GM18873 (cell line): ENCODE results near the gene CTIF.

Experiments
- ATAC-seq: cut with Tn5 transposase; IDR thresholded peaks from one replicate; pipeline ENCODE4 v1.9.1; 2021; ENCODE audit warnings: mild to moderate bottlenecking, moderate library complexity, moderate number of reproducible peaks; ENCODE audit not compliant: unreplicated experiment, low FRiP score

The CTIF gene

DNA sequence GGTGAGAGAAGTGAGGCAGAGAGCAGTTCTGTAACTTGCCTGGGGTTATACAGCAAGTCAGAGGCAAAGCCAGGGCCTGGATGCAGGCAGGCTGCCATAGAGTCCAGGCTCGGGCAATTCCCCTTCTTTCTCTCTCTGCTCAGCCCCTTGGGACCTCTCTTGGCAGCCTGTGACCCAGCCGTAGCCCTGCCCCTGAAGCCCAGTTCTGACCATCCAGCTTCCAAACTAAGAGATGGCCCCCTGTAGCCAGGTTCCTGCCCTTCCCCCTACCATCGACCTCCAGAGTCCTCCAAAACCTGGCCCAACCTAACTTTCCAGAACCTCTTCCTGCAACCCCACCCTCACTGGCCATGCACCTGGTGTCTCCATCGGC, 201.2 kb downstream of the CTIF start:
- ATAC-seq = no peak

DNA sequence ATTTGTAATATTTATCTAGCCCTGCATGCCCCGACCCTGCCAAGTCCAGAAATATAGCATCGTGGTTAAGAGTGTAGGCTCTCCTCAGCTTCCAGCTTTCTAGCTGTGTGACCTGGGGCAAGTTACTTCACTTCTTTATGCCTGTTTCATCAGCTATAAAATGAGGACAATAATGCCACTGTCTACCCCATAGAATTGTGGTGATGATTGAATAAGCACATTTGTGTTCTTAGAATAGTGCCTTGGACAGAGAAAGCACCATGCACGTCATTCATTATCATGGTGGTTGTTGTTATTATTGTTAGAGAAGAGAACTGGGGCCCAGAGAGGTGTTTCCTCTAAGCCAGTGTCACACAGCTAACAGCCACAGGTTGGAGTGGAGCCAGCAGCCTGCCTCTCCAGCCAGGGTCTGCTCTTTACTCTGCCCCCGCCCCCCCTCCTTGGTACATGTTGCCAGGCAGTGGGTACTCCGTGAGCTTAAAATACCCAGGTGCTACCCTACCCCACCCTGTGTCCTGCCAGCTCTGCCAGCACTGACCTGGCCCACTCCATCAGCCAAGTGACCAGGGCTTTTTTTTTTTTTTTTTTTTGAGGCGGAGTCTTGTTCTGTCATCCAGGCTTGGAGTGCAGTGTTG, 202.1 kb downstream of the CTIF start:
- no peak for ATAC-seq

DNA sequence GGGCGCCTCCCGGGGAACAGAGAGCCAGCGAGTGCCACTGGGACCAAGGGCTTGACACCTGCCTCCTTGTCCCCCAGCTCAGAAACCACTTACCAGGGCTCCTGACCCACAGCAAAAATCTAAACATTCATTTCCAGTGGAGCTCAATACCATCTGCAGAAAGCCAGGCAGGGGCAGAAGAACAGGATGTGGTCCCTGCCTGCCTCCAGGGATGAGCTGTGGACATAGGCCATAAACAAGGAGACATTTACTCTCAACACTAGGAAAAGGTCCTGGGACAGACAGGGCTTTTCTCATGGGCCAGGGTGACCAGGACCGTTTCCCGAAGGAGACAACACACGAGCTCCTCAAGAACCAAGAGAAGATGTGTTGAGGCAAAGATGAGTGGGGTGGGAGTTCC, 203.0 kb downstream of the CTIF start:
- ATAC-seq = no peak

DNA sequence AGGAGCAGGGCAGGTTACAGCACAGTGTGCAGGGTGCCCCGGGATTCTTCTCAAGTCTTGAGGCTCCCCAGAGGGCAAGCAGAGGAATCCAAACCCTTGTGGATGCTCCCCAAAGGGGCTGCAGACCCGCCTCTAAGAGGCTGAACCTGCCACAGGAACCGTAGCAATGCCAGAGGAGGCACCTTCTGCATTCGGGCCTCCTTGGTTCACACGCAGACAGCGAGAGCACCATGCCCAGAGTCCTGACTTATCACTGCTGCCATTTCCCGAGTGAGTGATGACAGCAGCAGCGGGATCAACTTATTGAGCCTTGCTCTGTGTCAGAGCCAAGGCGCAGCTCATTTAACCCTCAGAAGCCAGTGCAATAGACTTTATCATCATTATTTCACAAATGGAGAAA, 203.5 kb downstream of the CTIF start:
- ATAC-seq = no peak

DNA sequence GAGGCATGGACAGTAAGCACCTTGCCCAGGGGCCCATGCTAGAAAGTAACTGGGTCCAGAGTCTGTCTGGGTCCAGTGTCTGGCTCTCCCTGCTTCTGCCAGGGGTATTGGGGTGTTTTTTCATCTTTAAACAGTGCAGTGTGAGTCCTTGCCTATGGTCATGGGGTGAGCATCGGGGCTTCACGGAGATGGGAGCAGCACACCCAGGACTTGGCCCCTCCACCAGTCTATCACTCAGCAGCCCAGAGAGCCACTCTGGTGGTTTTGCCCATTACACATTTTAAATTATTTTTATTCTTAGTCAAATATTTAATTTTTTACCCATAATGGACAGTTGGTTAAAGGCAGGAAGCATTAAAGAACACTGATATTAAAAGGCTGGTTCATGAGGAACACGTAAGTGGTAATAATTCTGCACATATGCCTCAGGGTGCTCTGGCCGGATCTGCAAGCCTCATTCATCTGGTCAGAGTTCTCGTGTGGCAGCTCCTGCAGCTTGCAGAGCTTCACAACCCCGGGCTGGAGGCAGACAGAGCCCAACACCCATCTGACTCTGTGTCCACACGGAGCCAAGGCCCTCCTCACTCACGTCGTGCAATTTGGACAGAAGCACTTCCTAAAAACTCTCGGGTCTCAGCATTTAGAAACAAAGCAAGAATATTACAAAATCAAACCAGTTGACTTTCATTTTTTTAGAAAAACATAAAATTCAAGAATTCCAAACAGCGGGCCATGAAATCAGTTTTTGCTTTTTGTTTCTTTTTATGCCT, 204.1 kb downstream of the CTIF start:
- no peak for ATAC-seq

DNA sequence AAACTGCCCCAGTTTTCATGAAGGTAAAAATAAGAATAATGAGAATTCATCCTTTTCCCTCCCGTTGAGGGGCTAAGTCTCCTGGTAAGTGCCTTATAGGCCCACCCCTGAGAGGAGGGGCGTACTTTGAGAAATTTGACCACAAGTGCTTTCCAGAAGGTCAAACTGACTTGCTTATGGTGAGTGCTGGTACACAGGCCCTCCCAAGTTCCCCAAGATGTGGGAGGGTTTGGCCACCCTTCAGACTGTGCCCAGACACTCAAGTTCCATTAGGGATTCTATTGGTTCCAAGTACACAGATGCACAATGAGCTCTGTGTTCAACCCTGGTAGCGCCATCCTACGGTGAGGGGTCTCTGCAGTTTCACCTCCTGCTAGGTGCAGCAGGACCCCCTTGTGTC, 205.1 kb downstream of the CTIF start:
- ATAC-seq = no peak

DNA sequence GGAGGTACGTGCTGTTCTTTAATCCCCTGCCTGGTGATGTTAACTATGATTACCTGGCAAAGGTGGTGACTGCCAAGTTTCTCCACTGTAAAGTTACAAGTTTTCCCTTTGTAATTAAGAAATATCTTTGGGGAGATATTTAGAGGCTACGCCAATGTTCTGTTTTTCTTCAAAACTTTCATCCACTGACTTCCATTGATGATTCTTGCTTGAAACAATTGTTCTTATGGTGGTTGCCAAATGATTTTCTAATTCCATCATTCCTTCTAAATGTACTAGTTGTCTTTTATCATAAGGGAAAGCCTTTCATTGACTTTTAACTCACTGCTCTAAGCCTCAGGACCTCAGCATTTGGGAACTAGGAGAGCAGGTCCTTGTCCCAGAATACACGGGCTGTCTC, 206.5 kb downstream of the CTIF start:
- ATAC-seq = no peak

DNA sequence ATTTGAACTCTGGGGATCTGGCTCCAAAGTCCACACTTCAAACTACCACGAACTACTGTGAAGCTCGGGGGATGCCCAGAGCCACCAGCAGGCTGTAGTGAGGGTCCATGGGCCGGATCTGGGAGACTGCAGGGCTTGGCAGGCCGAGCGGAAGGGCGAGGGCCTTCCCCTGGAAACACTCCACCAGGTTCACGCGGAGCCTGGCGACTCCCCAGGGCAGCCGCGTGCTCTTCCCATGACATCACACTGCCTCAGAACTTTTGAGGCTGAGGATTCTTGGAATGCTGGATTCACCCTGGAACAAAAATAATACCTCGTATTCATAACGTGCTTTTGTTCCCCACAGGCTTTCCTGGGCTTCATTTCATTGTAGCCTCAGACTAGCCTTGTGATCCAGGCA, 210.9 kb downstream of the CTIF start:
- ATAC-seq = no peak

DNA sequence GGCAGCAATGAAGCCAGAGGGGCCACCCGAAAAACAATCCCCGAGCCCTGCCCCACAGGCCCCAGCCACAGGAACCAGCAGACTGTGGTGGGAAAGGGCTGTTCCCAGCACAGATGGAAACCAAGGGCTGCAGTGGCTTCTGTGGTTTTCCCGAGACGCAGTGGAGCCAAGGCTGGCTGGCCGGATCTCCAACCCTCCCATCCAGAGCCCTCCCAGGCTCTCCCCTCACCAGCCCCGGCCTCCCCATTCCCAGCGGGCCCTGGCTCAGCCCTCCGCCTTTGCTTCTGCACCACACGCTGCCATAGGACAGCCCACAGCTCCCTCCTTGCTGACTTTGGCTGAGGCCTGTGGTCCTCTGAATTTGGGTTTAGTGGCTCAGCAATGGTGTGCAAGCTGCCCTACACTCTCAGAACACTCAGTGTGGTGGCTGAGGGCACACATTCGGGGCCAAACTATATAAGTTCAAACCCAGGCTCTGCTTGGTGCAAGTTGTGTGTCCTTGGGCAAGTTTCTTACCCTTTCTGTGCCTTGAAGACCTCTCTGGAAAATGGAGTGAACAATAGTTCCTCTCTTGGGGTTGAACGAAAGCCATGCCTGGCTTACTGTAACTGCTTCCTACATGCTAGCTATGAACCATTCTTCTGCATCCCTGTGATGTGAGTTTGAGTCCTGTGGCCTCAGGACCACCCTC, 211.8 kb downstream of the CTIF start:
- no peak for ATAC-seq

DNA sequence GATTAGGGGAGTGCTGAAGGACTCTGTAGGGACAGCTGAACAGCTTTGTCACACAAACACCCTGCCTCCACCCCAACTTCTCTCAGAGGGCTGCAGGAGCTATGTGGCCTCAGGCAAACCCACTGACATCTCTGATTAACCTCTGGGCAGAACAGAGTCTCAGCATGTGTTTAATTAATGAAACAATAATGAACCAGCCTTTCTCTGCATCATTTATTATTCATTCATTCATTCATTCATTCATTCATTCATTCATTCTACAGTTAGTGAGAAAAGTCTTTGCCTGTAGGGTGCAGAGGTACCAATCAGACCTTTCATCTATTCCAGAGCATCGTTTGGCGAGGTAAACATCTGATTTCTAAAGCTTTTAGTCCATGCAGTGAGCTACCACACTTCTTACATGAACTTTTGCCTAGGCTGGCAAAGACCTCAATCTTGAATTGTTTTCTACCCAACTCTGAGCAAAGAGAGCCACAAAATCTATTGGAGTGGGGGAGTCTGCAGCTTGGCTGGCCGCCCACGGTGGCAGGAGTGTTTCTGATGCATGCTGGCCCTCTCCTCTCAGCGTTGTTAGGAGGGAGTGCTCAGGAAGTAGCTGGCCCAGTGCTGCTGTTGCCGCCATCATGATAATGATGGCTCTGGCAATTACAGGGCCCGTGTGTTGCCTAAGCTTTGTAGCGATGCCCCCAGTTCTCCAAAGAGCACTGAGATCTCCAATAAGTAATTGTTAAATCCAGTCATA, 213.1 kb downstream of the CTIF start:
- no peak for ATAC-seq

DNA sequence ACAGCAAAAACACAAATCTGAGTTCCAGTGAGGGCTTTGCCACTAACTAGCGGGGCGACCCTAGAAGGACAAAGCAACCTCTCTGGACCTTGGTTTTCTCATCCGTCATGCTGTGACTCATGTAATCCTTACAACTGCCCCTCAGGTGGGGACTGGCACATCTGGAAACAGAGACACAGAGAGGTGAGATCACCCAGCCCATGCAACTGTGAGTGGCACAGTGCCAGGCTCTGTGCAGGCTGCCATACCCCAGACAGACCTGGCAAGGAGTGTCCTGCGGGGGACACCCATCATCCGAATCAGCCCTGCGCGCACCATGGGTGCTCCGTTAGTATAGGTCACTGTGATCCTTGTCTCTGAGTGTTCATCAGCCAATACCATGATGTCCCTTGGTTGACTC, 213.6 kb downstream of the CTIF start:
- ATAC-seq = no peak

DNA sequence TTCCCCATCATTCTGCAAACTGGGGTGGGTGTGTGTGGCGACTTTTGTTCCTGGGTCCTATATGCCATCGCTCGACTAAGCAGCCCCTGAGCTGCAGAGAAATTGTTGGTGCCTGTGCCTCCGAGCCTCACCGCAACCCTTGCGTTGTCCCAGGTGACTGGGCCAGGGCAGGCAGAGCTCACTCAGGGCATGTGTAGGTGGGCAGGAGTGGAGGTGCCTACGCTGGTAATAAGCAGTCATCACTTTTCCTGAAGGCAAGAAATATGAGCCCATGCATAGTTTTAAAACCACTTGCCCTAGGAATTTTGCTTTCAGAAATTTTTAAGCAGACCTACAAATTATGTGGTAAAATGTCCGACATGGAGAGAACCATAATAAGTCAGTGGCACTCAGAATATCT, 214.1 kb downstream of the CTIF start:
- no peak for ATAC-seq

DNA sequence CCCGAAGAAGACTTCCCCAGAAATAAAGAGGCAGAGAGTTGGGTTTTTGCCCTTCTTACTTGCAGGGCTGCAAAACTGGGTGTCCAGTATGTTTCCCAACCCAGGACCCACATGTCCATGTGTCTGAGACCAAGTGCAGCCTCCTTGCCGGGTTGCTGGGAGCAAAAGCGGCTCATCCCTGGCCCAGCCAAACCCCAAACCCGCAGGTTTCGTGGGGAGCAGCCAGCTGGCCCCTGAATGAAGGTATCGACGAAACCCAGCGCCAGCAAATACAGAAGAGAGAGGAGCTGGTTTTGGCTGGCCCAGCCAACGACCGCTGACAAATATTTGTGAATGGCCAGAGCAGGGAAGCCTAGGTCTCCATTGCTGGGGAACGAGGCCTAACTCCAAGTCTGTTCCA, 214.9 kb downstream of the CTIF start:
- ATAC-seq = no peak

DNA sequence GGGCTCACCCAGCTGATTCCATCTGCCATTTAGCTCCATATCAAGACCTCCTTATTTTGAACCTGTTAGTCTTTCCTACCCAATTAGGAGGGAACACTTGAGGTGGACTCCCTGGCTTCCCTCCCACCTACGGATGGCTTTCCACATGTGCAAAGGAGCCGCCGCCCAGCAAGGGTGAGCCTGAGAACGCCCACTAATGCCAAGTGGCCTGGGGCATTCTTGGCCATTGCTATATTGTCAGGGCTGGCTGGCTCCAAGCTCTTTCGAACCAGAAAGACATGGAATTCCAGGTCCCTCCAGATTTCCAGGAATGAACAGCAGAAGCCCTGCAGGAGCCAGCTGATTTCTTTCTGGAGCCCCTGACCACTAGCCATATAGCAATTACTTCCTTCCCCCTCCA, 215.7 kb downstream of the CTIF start:
- ATAC-seq = no peak

DNA sequence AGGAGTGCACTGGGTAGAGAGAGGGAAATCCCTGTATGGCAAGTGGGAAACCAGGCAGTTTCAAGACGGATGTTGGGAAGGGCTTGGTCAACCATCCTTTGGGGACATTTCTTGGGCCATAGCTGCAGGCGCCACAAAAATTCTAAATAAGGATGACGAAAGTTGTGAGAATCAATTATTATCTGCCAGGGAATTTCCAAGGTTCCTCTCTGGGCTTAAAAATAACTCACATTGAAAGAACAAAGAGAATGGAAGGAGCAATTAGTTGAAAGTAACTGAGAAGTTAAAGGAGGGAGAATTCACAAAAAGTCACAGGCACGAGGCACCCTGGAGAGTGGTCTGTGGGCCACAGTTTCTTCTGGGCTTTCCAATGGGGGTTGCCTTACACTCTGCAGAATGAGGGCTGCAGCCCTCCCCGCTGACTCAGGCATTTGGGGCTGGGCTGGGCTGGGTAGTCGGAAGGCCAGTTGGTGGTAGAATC, 216.2 kb downstream of the CTIF start:
- no peak for ATAC-seq

DNA sequence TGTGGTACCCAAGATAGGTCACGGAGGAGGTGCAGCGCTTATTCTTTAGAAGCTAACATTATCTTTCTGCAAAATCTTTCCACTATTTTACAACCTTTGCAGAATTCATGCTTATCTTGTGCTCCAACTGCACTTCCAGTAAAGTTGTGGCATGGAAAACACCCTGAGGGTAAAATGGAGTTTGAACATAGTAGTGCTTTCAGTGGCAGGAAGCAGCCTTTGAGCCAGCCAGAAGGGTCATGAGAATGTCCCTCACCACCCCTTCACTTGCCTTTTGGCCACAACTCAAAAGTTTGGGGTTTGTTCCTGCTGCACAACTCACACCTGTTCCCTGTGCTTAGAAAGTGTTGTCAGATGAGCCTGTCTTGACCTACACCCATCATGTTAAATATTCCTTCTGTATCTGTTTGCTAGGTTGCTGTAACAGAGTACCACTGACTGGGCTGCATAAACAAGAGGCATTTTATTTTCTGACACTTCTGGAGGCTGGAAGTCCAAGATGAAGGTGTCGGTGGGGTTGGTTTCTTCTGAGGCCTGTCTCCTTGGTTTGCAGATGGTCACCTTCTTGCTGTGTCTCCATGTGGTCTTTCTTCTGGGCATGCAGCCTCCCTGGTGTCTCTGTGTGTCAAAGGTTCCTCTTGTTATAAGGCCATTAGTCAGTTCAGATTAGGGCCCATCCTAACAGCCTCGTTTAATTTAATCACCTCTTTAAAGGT, 217.8 kb downstream of the CTIF start:
- no peak for ATAC-seq

DNA sequence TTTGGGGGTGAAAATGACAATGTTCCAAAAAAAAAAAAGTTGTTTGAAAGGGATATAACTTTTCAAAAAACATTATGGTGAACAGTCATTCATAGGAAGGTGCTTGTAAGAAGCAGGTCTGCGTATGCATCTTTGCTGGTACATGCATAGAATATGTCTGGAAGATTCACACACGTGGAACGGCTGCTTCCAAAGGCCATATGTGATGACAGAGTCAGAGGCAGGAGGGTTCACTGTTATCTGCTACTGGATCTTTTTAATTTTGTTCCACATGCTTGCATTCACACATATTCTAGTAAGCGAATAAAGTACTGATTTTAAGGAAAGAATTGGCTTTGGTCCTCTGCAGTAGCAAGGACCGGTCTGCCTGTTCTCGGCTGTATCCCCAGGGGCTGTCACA, 218.5 kb downstream of the CTIF start:
- ATAC-seq = no peak

DNA sequence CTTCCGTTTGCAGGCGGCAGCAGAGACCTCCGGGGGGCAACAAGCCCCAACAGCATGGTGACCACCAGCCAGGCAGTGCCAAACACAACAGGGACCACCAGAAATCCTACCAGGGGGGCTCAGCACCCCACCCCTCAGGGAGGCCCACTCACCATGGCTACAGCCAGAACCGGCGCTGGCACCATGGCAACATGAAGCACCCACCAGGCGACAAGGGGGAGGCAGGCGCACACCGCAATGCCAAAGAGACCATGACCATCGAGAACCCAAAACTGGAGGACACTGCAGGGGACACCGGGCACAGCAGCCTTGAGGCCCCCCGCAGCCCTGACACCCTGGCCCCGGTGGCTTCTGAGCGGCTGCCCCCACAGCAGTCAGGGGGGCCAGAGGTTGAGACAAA, 219.1 kb downstream of the CTIF start:
- no peak for ATAC-seq

DNA sequence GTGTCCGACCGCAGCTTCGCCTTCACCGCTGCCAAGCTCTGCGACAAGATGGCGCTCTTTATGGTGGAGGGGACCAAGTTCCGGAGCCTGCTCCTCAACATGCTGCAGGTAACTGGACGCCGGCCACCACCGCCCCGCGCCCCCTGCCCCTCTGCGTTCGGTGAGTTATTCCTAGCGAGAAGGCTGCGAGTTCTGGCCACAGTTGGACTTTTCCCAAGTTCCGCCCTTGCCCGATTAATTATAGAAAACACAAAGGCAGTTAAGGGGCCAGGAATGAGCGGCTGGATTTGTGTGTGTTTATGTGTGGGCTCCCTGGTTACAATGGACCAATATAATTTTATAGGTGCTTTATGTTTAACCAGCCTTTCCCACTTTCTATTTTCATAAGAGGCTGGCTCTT, 222.8 kb downstream of the CTIF start:
- ATAC-seq = no peak

DNA sequence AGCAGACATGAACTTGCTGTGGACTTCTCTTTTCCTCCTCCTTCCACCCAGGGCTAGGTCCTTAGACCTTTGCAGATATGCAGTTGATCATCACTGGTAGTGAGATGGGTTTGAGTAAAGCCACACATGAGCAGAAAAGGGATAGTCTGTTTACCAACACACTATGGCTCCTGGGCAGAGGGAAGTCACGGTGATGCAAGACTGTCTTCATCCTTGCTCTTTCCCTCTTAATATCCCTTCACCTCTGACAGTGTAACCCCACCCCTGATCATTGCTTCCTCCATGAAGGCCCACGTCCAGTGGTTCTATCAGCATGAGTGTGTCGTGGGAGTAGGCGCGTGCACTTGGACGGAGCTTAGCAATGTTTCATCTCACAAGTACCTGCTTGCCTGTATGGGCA, 223.2 kb downstream of the CTIF start:
- ATAC-seq = no peak
